ENCODE measurements around the gene RPRD1A. TPM values are rescaled to one million over a fixed set of nuclear protein-coding genes. Genes with fewer than 3 reads are reported as not detected.
"Not testable (repeated sequence)": the region's sequence is repeated elsewhere in the genome, so short reads cannot be mapped to it uniquely, and the experiment has no call there.

RPRD1A gene
- total and polyA plus RNA-seq, 7 donors: 24.9 to 67.1 (median 49.4) TPM

- TF ChIP-seq CTCF (IDR thresholded peaks at IDR 0.05): no peak
- no peaks in the 10 kb centered on the region for H3K27me3 ChIP-seq (ENCODE audit: insufficient read depth in 3 of 3, low read length in 2 of 3)
- ATAC-seq: peak in 2 of 4 donors; percentile 45 to 59
- peaks cover 4% of the 10 kb centered on the region for H3K9me3 ChIP-seq
- no peaks in the 10 kb centered on the region for H3K4me1 ChIP-seq
- intact Hi-C loops (cut with DNase I): no loop called here
- no peak overlapping the region for H3K4me3 ChIP-seq
- no peak for DNase-seq
- no peak overlapping the region for H3K27ac ChIP-seq
- 69 to 73% (median 73%) methylated on average over 6 of the region's 6 CpGs for WGBS, 3 donors
- no peaks in the 10 kb centered on the region for H3K36me3 ChIP-seq (ENCODE audit: insufficient read depth in 1 of 2, low read depth in 1 of 2)
Observed at GRCh38 chr18:36075862-36076587, 8.7 kb upstream of the RPRD1A start.

GRCh38 chr18:36074435-36074834, 7.1 kb upstream of the RPRD1A start:
- Histone ChIP-seq H3K4me1 (no peaks in the 10 kb centered on the region), H3K36me3 (ENCODE audit: insufficient read depth in 1 of 2, low read depth in 1 of 2) (no peaks in the 10 kb centered on the region), H3K27me3 (ENCODE audit: insufficient read depth in 3 of 3, low read length in 2 of 3) (no peaks in the 10 kb centered on the region), H3K27ac (no peak overlapping the region), H3K4me3 (no peak overlapping the region), H3K9me3 (no peaks in the 10 kb centered on the region)
- 77 to 86% (median 81%) methylated on average over 4 of the region's 4 CpGs for WGBS, 3 donors
- no peak for DNase-seq
- ATAC-seq: no peak
- intact Hi-C loops (cut with DNase I): no loop called here
- TF ChIP-seq CTCF (IDR thresholded peaks at IDR 0.05): no peak

- TF ChIP-seq CTCF (IDR thresholded peaks at IDR 0.05): no peak
- no peak for ATAC-seq
- H3K9me3 ChIP-seq: no peaks in the 10 kb centered on the region
- no peak for DNase-seq
- intact Hi-C loops (cut with DNase I): no loop called here
- H3K27me3 ChIP-seq (ENCODE audit: insufficient read depth in 3 of 3, low read length in 2 of 3): no peaks in the 10 kb centered on the region
- 82 to 94% (median 93%) methylated on average over 1 of the region's 1 CpG for WGBS, 3 donors
- no peak overlapping the region for H3K4me3 ChIP-seq
- H3K36me3 ChIP-seq (ENCODE audit: insufficient read depth in 1 of 2, low read depth in 1 of 2): no peaks in the 10 kb centered on the region
- H3K4me1 ChIP-seq: no peaks in the 10 kb centered on the region
- no peak overlapping the region for H3K27ac ChIP-seq
Observed at GRCh38 chr18:36073676-36074075, 6.3 kb upstream of the RPRD1A start.

- intact Hi-C loops (cut with DNase I); H3K36me3 ChIP-seq (ENCODE audit: insufficient read depth in 1 of 2, low read depth in 1 of 2); H3K27me3 ChIP-seq (ENCODE audit: insufficient read depth in 3 of 3, low read length in 2 of 3); DNase-seq; H3K4me1 ChIP-seq; H3K9me3 ChIP-seq; ATAC-seq; H3K27ac ChIP-seq; H3K4me3 ChIP-seq: not testable (repeated sequence)
- 92 to 95% (median 94%) methylated on average over 8 of the region's 8 CpGs for WGBS, 3 donors
Observed at GRCh38 chr18:36072406-36072805, 5.0 kb upstream of the RPRD1A start.

DNA sequence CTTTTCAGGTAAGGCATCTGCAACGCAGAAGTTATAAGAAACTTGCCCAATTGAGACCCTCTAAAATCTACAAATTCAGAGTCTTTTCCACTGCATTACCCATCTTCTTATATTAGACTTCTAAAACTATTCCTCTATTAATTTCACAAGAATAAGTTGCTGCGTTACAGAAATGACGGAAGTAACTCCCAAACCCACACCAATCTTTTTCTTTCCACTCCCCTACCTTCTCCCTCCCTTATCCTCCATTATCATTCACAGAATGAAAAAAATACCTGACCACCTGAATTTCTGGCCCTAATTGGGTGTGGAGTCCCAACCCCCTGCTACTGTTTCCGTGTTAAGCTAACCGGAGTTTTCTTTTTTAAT, 689 bp downstream of the RPRD1A start:
- peak overlapping the region; percentile 88 for H3K4me3 ChIP-seq
- peak overlapping the region; percentile 95 for H3K27ac ChIP-seq
- DNase-seq (no peak), ATAC-seq (peak in 2 of 4 donors; percentile 1 to 4)
- H3K36me3 ChIP-seq (ENCODE audit: insufficient read depth in 1 of 2, low read depth in 1 of 2): no peaks in the 10 kb centered on the region
- TF ChIP-seq CTCF (IDR thresholded peaks at IDR 0.05): no peak
- no peaks in the 10 kb centered on the region for H3K27me3 ChIP-seq (ENCODE audit: insufficient read depth in 3 of 3, low read length in 2 of 3)
- H3K4me1 ChIP-seq: peaks cover 14% of the 10 kb centered on the region
- intact Hi-C loops (cut with DNase I): loop anchor here in 1 of 2 donors (5.0 kb wide), 1 partner anchor 61 kb away; the partner anchor contains the start of genes ELP2 and SLC39A6
- no peaks in the 10 kb centered on the region for H3K9me3 ChIP-seq
- WGBS, 3 donors: 1 to 2% (median 1%) methylated on average over 5 of the region's 5 CpGs
